Cardiac muscle cell (in vitro differentiated cells and primary cell): Measurements from ENCODE around the gene KLHL17. TPM values are rescaled to one million over a fixed set of nuclear protein-coding genes. Genes with fewer than 3 reads are reported as not detected.

Experiments used
- DNase-seq, 2 donors: peaks; one replicate each; pipeline versions ENCODE4 v3.0.0 to v3.0.0-alpha.2; 2010 to 2017; ENCODE audit warnings: low read depth in 1 of 2, low spot score in 1 of 2
- H3K27ac ChIP-seq: fragments of 200-600 bp; sonication (generic); 2 replicates; pipeline ENCODE4 v1.5.1; 2016
- H3K27me3 ChIP-seq: fragments of 200-600 bp; sonication (generic); 2 replicates; pipeline ENCODE4 v1.6.0; 2016; ENCODE audit warnings: control low read depth
- H3K36me3 ChIP-seq: fragments of 200-600 bp; sonication (generic); 2 replicates; pipeline ENCODE4 v1.5.1; 2016; ENCODE audit warnings: control low read depth
- H3K4me1 ChIP-seq: fragments of 200-600 bp; sonication (generic); 2 replicates; pipeline ENCODE4 v1.8.1; 2017; ENCODE audit warnings: low read depth, mild to moderate bottlenecking, mixed run types
- H3K4me3 ChIP-seq: fragments of 200-600 bp; sonication (generic); 2 replicates; pipeline ENCODE4 v1.5.1; 2016; ENCODE audit warnings: mild to moderate bottlenecking
- H3K9me3 ChIP-seq: fragments of 200-600 bp; sonication (generic); 2 replicates; pipeline ENCODE4 v1.5.1; 2017; ENCODE audit warnings: low read depth, mild to moderate bottlenecking, control low read depth
- polyA plus RNA-seq: library from polyadenylated mRNA; unstranded; fragments of >200 nt; fragmentation: Nextera tagmentation; extraction: Ambion mirVana; gene quantifications from 2 replicates; pipeline ENCODE4 v1.2.1, GENCODE V29; 2016
- total RNA-seq: library from RNA; depleted of rRNA; stranded (reverse); fragments of >200 nt; gene quantifications from 2 replicates; pipeline ENCODE4 v1.2.3, GENCODE V29; 2016
- TF ChIP-seq, protein P1 (sequence below): IDR thresholded peaks from 2 replicates; pipeline ENCODE4 v1.5.1; 2012; ENCODE audit warnings: low read depth, mild to moderate bottlenecking, low read length

Gene KLHL17
- total and polyA plus RNA-seq, 2 experiments from 2014 or later: 31.5 to 42.9 TPM

DNA sequence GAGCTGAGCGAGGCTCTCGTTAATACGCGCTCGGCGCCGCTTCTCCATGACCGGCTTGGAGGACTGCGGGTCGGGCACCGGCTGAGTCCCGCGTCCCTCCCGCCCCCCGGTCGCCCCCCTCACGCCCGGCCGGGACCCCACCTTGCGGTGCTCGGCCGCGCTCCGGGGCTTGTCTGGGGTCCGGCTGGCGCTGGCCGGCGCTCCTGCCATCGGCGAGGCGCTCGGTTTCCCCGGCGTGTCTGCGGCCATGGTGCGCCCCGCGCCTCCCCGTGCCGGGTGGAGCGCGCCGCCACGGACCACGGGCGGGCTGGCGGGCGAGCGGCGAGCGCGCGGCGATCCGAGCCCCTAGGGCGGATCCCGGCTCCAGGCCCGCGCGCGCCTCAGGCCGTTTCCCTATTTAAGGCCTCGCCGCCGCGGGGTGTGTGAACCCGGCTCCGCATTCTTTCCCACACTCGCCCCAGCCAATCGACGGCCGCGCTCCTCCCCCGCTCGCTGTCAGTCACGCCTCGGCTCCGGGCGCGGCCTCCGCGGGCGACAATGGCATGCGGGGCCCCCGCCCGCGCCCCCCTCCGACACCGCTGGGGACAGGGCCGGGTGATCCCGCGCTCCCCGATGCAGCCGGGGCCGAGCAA lies 39.5 kb downstream of the KLHL17 start, which contains the start of gene HES4:
TSS of gene HES4 (minus strand) at position 373 of the 632 bp plus-strand sequence. CDS start at position 249, 124 bp downstream.
- Histone ChIP-seq H3K4me3 (peak within 1 kb of the TSS; percentile 39), H3K4me1 (peaks cover 13% of the 10 kb centered on the region), H3K9me3 (no peaks in the 10 kb centered on the region), H3K27me3 (peaks cover 43% of the 10 kb centered on the region), H3K36me3 (no peaks in the 10 kb centered on the region), H3K27ac (peak within 1 kb of the TSS; percentile 99)
- TF ChIP-seq, protein P1, sequence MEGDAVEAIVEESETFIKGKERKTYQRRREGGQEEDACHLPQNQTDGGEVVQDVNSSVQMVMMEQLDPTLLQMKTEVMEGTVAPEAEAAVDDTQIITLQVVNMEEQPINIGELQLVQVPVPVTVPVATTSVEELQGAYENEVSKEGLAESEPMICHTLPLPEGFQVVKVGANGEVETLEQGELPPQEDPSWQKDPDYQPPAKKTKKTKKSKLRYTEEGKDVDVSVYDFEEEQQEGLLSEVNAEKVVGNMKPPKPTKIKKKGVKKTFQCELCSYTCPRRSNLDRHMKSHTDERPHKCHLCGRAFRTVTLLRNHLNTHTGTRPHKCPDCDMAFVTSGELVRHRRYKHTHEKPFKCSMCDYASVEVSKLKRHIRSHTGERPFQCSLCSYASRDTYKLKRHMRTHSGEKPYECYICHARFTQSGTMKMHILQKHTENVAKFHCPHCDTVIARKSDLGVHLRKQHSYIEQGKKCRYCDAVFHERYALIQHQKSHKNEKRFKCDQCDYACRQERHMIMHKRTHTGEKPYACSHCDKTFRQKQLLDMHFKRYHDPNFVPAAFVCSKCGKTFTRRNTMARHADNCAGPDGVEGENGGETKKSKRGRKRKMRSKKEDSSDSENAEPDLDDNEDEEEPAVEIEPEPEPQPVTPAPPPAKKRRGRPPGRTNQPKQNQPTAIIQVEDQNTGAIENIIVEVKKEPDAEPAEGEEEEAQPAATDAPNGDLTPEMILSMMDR: no peak
- DNase-seq: peak; percentile 96 to 97

DNA sequence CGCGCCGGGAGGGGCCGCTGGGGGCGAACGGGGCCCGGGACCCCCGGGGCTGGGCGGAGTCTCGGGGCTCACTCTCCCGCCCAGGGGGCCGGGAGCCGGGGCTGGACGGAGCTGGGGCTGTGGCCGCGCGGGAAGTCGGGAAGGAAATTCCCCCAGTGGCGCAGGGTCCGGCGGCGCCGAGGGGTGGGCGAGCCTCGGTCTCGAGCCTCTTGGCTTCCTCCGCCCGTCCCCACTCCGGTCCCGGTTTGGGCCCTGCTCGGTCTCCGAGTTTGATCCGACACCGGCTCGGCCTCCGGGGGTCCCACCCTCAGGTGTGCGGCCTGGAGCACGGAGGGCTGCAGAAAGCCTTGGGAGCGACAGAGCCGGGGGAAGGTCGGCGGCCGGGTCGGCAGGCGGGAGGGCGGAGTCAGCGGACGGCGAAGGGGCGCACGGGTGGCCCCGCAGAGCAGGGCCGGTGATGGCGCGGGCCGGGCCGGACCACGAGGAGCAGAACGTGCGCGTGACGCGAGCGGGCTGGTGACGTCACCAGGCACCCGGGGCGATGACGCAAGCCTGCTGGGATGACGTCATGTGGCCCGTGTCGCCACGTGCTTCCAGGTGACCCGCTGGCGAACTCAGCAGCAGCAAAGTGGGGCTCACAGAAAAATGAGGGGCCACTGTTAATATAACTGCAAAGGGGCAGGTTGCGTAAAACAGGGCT lies 40.1 kb downstream of the KLHL17 start:
- Histone ChIP-seq H3K27ac (peak overlapping the region; percentile 99), H3K36me3 (no peaks in the 10 kb centered on the region), H3K9me3 (no peaks in the 10 kb centered on the region), H3K27me3 (peaks cover 37% of the 10 kb centered on the region), H3K4me1 (peaks cover 19% of the 10 kb centered on the region), H3K4me3 (peak overlapping the region; percentile 39)
- TF ChIP-seq, protein P1: no peak
- DNase-seq: peak; percentile 88 to 91

DNA sequence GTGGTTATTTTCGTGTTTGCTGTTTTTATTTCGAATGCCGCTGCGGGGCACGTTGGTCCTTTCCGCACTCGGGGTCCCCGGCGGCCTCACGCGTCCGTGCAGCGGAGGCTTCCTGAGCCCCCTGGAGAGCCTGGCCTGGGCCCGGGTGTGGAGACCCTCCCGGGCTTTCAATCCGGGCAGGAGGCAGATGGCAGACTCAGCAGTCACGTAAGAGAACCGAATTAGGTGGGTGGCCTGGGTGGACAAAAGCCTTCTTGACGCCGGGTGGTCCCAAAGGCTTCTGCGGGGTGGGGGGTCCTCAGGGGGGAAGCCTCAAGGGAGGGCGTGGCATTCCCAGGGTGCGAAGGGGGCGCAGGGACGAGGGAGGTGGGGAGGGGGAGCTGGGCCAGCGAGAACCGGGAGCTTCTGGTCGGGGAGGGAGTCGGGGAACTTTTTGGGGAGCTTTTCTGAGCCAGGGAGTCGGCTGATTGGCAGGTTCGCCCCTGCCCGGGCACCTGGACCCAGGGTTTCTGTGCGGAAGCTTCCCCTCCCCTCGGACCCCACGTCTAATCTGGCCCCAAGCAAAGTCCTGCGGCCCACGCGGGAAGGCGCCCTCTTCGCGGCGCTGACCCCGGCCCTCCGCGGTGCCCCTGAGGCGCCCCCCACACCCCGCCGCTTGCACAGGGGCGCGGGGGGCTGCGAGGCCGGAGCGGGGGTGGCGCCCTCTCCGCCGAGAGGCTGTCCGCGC lies 40.8 kb downstream of the KLHL17 start:
- peak overlapping the region; percentile 99 for H3K27ac ChIP-seq
- H3K4me1 ChIP-seq: peaks cover 26% of the 10 kb centered on the region
- H3K36me3 ChIP-seq: no peaks in the 10 kb centered on the region
- no peak for DNase-seq
- H3K4me3 ChIP-seq: peak overlapping the region; percentile 39
- no peaks in the 10 kb centered on the region for H3K9me3 ChIP-seq
- TF ChIP-seq, protein P1: no peak
- H3K27me3 ChIP-seq: peaks cover 31% of the 10 kb centered on the region

DNA sequence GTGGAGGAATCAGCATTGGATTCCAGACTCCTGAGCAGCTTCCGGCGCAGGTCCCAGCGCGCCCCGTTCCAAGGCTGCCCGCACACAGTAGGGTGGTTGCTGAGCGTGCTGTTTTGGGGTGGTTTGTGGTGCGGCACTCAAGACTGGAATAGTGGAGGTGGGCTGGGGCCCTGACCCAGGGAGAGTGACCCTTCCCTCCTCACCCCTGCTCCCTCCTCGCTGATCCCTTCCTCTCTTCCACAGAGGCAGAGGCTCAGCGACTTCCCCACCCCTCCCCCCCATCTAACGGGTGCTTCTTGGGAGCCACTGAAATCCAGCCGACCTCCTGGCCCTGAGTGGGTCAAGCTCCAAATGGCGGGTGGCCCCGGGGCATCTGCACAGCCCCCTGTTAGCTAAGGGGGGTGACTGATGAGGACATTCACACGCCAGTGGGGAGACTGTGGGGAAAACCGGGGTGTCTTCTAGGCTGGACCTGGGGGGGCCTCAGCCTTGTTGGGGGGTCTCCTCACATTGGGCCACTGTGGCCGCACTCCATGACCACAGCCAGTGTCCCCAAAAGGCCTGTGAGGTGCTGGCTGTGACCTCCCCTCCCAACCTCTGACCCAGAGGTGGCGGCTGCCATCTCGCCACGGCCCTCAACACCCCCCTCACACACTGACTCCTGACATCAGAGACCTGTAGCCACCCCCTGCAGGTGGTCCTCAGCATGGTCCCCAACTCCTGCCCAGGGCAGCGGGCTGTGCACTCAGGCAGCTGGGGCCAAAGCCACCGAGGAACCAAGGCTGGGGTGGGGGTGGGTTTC lies 43.4 kb downstream of the KLHL17 start:
- Histone ChIP-seq H3K27me3 (peaks cover 9% of the 10 kb centered on the region), H3K36me3 (no peaks in the 10 kb centered on the region), H3K4me3 (no peak overlapping the region), H3K27ac (no peak overlapping the region), H3K4me1 (peaks cover 27% of the 10 kb centered on the region), H3K9me3 (no peaks in the 10 kb centered on the region)
- TF ChIP-seq, protein P1: no peak
- DNase-seq: no peak

DNA sequence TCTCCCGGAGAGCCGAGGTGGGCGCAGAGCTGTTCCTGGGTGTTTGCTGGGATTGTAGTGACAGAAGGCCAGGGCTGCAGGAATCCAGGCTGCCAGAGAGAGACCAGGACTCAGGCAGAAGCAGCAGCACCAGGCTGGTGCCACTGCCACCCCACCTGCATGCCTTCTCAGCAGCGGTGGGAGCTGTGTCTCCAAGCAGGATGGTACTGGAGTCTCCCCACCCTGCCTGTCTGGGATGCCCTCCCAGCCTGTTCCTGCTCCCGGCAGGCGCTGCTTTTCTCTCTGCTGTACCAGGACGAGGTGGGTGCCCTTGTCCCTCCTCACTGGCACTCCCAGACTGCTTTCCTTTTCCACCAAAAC lies 44.0 kb downstream of the KLHL17 start:
- Histone ChIP-seq H3K36me3 (no peaks in the 10 kb centered on the region), H3K27ac (peak overlapping the region; percentile 84), H3K4me3 (no peak overlapping the region), H3K9me3 (no peaks in the 10 kb centered on the region), H3K4me1 (peaks cover 27% of the 10 kb centered on the region), H3K27me3 (peaks cover 4% of the 10 kb centered on the region)
- DNase-seq: no peak
- TF ChIP-seq, protein P1: no peak
